Measurements from ENCODE around the gene ADD2. TPM values are rescaled to one million over a fixed set of nuclear protein-coding genes. Genes with fewer than 3 reads are reported as not detected.

The ADD2 gene
- total RNA-seq, 2 donors from 2014 or later = 0.41 to 1.6 TPM

DNA sequence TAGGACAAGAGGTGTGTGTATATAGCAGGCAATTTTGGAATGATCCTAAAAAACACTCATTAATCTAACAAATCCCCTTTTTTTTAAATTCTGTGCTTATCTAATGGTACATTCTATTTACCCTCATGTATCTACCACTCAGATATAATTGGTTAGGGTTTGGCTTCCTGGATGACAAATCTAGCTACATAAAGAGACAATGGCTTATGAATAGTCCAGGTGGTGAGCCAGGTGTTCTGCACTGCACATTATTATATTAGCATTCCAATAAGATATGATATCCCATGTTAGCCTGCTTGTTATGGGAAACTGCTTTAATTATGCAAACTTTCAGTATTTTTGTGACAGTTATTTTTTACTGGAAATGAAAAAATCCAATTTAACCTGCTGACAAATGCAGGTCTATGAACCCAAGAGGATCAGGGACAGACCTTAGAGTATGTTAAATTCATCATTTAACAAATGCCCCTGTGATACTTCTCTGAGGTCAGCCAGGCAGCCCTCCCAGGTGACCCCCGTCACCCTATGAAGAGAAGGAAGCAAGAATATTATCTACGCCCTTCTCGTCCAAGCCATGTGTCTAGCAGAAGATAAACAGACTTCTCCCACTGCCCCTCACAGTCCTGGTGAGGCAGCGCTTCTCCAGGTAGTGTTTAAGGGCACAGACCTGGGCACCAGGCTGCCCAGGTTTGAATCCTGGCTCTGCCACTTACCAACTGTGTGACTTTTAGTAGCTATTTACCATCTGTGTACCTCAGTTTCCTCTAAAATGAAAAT, 83.0 kb downstream of the ADD2 start:
- no peaks in the 10 kb centered on the region for H3K9me3 ChIP-seq
- no peak overlapping the region for H3K27ac ChIP-seq
- H3K27me3 ChIP-seq (replicated peaks; ENCODE audit: insufficient read depth) = no peaks in the 10 kb centered on the region
- H3K4me3 ChIP-seq = no peak overlapping the region
- H3K4me1 ChIP-seq (ENCODE audit: control insufficient read depth in 1 of 2, low read depth in 2 of 2) = no peaks in the 10 kb centered on the region
- no peaks in the 10 kb centered on the region for H3K36me3 ChIP-seq
- DNase-seq (ENCODE audit: low spot score) (no peak), ATAC-seq (ENCODE audit: insufficient number of reproducible peaks, low FRiP score, low read depth) (no peak)
- TF ChIP-seq, protein P1, sequence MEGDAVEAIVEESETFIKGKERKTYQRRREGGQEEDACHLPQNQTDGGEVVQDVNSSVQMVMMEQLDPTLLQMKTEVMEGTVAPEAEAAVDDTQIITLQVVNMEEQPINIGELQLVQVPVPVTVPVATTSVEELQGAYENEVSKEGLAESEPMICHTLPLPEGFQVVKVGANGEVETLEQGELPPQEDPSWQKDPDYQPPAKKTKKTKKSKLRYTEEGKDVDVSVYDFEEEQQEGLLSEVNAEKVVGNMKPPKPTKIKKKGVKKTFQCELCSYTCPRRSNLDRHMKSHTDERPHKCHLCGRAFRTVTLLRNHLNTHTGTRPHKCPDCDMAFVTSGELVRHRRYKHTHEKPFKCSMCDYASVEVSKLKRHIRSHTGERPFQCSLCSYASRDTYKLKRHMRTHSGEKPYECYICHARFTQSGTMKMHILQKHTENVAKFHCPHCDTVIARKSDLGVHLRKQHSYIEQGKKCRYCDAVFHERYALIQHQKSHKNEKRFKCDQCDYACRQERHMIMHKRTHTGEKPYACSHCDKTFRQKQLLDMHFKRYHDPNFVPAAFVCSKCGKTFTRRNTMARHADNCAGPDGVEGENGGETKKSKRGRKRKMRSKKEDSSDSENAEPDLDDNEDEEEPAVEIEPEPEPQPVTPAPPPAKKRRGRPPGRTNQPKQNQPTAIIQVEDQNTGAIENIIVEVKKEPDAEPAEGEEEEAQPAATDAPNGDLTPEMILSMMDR (IDR thresholded peaks at IDR 0.05) = no peak

DNA sequence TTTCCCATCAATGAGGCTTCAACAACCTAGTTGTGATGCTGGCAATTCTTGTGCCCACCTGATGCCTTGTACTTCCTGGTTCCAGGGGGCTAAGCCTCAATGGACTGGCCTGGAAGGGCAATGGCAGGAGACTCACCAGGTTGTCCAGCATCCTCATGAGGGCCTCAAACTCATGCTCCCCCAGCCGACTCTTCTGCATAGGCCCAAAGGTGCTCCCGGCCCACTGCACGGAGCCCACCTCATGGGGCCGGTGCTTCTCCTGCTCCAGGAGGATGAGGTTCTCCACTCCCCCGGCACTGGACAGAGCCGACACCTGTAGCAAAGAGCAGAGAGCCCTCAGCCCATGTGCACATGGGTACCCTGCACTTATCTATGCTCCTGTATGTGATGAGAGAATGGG, 84.5 kb downstream of the ADD2 start:
- TF ChIP-seq, protein P1 (IDR thresholded peaks at IDR 0.05) = no peak
- no peaks in the 10 kb centered on the region for H3K27me3 ChIP-seq (replicated peaks; ENCODE audit: insufficient read depth)
- H3K9me3 ChIP-seq = no peaks in the 10 kb centered on the region
- no peaks in the 10 kb centered on the region for H3K36me3 ChIP-seq
- no peaks in the 10 kb centered on the region for H3K4me1 ChIP-seq (ENCODE audit: control insufficient read depth in 1 of 2, low read depth in 2 of 2)
- no peak for ATAC-seq (ENCODE audit: insufficient number of reproducible peaks, low FRiP score, low read depth)
- no peak overlapping the region for H3K27ac ChIP-seq
- no peak for DNase-seq (ENCODE audit: low spot score)
- no peak overlapping the region for H3K4me3 ChIP-seq

DNA sequence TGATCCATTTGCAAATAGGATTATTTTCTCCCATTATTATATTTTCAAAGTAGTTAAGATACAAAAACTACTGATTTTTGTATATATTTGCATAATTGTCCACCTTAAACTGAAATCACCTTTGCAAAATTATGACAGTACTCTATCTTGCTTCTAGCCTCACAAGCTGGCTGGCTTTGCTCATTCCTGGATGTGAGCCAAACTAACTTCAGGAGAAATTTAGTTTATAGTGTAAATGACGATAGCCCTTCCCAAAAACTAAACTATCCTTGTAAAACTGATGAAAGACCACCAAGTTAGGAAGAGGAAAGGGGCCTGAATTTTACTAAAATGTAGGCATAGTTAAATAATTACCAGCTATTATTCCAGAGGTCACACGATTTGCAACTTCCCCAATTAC, 87.3 kb downstream of the ADD2 start:
- no peak overlapping the region for H3K4me3 ChIP-seq
- H3K9me3 ChIP-seq = no peaks in the 10 kb centered on the region
- ATAC-seq (ENCODE audit: insufficient number of reproducible peaks, low FRiP score, low read depth) (no peak), DNase-seq (ENCODE audit: low spot score) (no peak)
- H3K27ac ChIP-seq = no peak overlapping the region
- no peaks in the 10 kb centered on the region for H3K4me1 ChIP-seq (ENCODE audit: control insufficient read depth in 1 of 2, low read depth in 2 of 2)
- H3K36me3 ChIP-seq = no peaks in the 10 kb centered on the region
- no peaks in the 10 kb centered on the region for H3K27me3 ChIP-seq (replicated peaks; ENCODE audit: insufficient read depth)
- TF ChIP-seq, protein P1 (IDR thresholded peaks at IDR 0.05) = no peak

DNA sequence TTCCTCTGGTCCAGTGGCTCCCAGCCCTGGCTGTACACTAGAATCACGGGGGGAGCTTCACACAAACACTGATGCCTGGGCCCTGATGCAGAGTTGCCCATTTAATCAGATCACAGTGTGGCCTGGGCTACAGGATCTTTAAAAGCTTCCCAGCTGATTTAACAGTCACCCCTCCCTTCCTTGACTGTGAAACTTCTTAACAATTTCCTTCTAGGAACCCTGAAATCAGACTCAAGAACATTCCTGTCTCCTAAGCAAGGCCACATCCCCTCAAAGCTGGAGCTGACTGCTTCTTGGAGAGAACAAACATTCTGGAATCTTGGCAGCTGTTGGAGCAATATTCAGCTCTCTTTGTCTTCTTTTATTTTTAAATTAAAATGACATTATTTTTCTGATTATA, 88.7 kb downstream of the ADD2 start:
- DNase-seq (ENCODE audit: low spot score) = no peak
- no peaks in the 10 kb centered on the region for H3K36me3 ChIP-seq
- no peaks in the 10 kb centered on the region for H3K27me3 ChIP-seq (replicated peaks; ENCODE audit: insufficient read depth)
- no peak for ATAC-seq (ENCODE audit: insufficient number of reproducible peaks, low FRiP score, low read depth)
- H3K9me3 ChIP-seq = no peaks in the 10 kb centered on the region
- no peak overlapping the region for H3K4me3 ChIP-seq
- no peak overlapping the region for H3K27ac ChIP-seq
- no peaks in the 10 kb centered on the region for H3K4me1 ChIP-seq (ENCODE audit: control insufficient read depth in 1 of 2, low read depth in 2 of 2)
- TF ChIP-seq, protein P1 (IDR thresholded peaks at IDR 0.05) = no peak

DNA sequence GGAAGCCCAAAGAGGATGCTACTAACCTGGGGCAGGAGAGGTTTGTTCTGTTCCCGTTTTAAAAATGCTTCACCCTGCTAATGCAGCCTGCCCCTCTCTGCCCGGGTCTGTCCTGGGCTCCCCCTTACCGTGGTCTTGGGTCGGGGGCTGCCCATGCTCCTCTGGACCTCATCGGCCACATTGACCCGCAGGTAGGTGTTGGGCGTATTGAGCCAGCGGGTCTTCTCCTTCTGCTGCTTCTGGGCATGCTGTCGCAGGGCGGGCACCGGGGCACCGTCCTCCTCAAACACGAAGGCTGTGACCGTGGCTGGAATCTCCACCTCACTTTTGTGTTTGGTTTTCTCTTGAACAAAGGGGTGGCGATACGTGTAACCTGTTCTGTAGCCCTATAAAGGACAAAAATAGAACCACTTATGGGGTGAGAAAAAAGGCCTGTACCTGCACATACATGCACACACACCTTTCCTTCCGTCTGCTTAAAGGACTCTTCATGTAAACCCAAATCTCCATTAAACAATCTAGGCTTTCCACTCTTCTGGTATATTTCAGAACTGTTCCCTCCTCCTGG, 89.3 kb downstream of the ADD2 start:
- ATAC-seq (ENCODE audit: insufficient number of reproducible peaks, low FRiP score, low read depth) (no peak), DNase-seq (ENCODE audit: low spot score) (no peak)
- no peak overlapping the region for H3K27ac ChIP-seq
- H3K4me3 ChIP-seq = no peak overlapping the region
- TF ChIP-seq, protein P1 (IDR thresholded peaks at IDR 0.05) = no peak
- H3K9me3 ChIP-seq = no peaks in the 10 kb centered on the region
- H3K27me3 ChIP-seq (replicated peaks; ENCODE audit: insufficient read depth) = no peaks in the 10 kb centered on the region
- H3K4me1 ChIP-seq (ENCODE audit: control insufficient read depth in 1 of 2, low read depth in 2 of 2) = no peaks in the 10 kb centered on the region
- H3K36me3 ChIP-seq = no peaks in the 10 kb centered on the region

Data from thoracic aorta (tissue), 2 donors.